Measurements from ENCODE around the gene P2RX5.

Gene P2RX5

DNA sequence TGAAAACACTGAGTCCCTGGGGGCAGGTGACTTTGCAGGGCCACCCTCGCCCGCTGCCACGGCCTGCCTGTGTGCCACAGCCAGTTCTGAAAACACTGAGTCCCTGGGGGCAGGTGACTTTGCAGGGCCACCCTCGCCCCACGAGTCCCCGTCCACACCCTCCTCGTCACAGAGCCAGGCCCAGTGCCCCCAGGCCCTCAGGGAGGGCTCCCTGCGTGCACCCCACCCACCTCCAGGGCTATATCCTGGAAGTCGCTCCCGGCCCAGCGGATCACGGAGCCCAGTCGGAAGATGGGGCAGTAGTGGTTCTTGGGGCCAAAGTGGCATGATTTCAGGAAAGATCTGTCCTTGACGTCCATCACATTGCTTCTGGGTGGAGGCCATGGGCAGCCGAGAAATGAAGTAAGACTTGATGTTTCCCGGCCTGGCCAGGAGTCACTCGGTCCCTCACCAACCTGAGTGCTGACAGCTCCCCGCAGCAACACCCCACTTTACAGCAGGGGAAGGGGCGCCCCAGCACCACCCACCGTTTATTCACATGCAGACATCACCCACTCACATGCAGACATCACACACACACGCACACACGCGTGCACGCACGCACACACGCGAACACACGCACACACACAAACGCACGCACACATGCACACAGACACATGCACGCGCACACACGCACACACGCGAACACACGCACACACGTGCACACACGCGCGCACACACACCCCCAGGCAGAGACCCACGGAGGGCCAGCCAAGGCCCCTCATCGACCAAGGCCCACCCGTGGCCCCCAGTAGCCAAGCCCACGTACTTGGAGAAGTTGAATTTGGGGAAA lies 6.5 kb downstream of the P2RX5 start:
- TF ChIP-seq CTCF (IDR thresholded peaks at IDR 0.05; ENCODE audit: low read depth, low read length), result no peak
- Histone ChIP-seq H3K4me3 (ENCODE audit: low read depth, low read length) (no peak overlapping the region), H3K36me3 (peaks cover 6% of the 10 kb centered on the region; the same call in 1 of the 2 replicates), H3K9me3 (no peaks in the 10 kb centered on the region), H3K27me3 (no peaks in the 10 kb centered on the region), H3K4me1 (no peaks in the 10 kb centered on the region)
- no peak for DNase-seq

- no peaks in the 10 kb centered on the region for H3K4me1 ChIP-seq
- H3K9me3 ChIP-seq, result no peaks in the 10 kb centered on the region
- H3K27me3 ChIP-seq, result no peaks in the 10 kb centered on the region
- H3K36me3 ChIP-seq, result peaks cover 6% of the 10 kb centered on the region; the same call in 1 of the 2 replicates
- TF ChIP-seq CTCF (IDR thresholded peaks at IDR 0.05; ENCODE audit: low read depth, low read length), result no peak
- no peak overlapping the region for H3K4me3 ChIP-seq (ENCODE audit: low read depth, low read length)
- no peak for DNase-seq
Observed at GRCh38 chr17:3688852-3689261, 7.1 kb downstream of the P2RX5 start.

- no peaks in the 10 kb centered on the region for H3K27me3 ChIP-seq
- no peak for DNase-seq
- H3K36me3 ChIP-seq, result peaks cover 6% of the 10 kb centered on the region; the same call in 1 of the 2 replicates
- H3K4me3 ChIP-seq (ENCODE audit: low read depth, low read length), result no peak overlapping the region
- H3K9me3 ChIP-seq, result no peaks in the 10 kb centered on the region
- no peak for TF ChIP-seq CTCF (IDR thresholded peaks at IDR 0.05; ENCODE audit: low read depth, low read length)
- H3K4me1 ChIP-seq, result no peaks in the 10 kb centered on the region
Observed at GRCh38 chr17:3688027-3688553, 7.9 kb downstream of the P2RX5 start.

DNA sequence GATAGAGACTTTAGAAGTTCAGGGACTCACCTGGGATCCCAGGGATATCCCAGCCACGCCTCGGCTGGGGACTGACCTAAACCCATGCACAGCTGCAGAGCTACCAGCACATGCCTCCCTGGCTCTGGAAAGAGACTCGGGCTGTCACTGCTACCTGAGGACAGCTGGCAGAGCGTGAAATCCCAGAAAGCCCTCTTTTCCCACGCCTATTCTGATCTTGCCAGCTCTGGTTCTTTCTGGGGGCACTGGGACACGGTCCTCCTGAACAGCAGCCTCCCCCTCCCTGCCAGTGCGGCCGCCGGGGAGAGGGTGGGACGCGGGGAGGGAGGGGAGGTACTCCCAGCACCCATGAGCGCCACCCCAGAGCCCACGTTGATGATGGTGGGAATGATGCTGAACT lies 10.8 kb downstream of the P2RX5 start:
- H3K4me1 ChIP-seq, result no peaks in the 10 kb centered on the region
- H3K9me3 ChIP-seq, result no peaks in the 10 kb centered on the region
- TF ChIP-seq CTCF (IDR thresholded peaks at IDR 0.05; ENCODE audit: low read depth, low read length), result no peak
- H3K36me3 ChIP-seq, result peaks cover 6% of the 10 kb centered on the region; the same call in 1 of the 2 replicates
- DNase-seq, result no peak
- no peaks in the 10 kb centered on the region for H3K27me3 ChIP-seq
- H3K4me3 ChIP-seq (ENCODE audit: low read depth, low read length), result no peak overlapping the region

- peak; percentile 39 for DNase-seq
- H3K27me3 ChIP-seq, result no peaks in the 10 kb centered on the region
- no peaks in the 10 kb centered on the region for H3K36me3 ChIP-seq
- peak; percentile 82 for TF ChIP-seq CTCF (IDR thresholded peaks at IDR 0.05; ENCODE audit: low read depth, low read length)
- H3K4me1 ChIP-seq, result no peaks in the 10 kb centered on the region
- H3K9me3 ChIP-seq, result no peaks in the 10 kb centered on the region
- no peak overlapping the region for H3K4me3 ChIP-seq (ENCODE audit: low read depth, low read length)
Observed at GRCh38 chr17:3683054-3683511, 12.9 kb downstream of the P2RX5 start.

DNA sequence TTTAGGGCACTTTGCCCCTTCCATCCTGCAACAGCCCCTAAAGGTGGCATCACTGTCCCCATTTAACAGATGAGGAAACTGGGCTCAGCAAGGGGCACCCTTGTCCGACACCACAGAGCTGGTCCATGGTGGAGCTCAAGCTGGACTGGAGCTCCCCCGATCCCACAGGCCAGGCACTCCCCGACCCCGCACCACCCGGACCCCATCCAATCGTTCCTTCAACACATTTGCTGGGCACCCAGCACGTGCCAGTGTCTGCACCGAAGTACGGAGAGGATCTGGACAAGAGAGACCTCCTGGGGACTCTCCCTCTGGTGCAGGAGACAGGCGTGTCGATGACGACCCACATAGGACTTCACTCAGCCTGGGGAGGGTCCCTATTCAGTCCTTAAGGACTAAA lies 13.9 kb downstream of the P2RX5 start:
- Histone ChIP-seq H3K4me3 (ENCODE audit: low read depth, low read length) (no peak overlapping the region), H3K9me3 (no peaks in the 10 kb centered on the region), H3K4me1 (no peaks in the 10 kb centered on the region), H3K27me3 (no peaks in the 10 kb centered on the region), H3K36me3 (no peaks in the 10 kb centered on the region)
- DNase-seq, result no peak
- TF ChIP-seq CTCF (IDR thresholded peaks at IDR 0.05; ENCODE audit: low read depth, low read length), result no peak
